K562 (cell line): ENCODE measurements around the gene SYF2. TPM values are rescaled to one million over a fixed set of nuclear protein-coding genes. Genes with fewer than 3 reads are reported as not detected.
"Not testable (repeated sequence)": the region's sequence is repeated elsewhere in the genome, so short reads cannot be mapped to it uniquely, and the experiment has no call there.

Experiments used
- ATAC-seq: fragments of 200-7000 bp; cut with Tn5 transposase; 3 replicates; pipeline ENCODE4 v1.9.1; 2020; ENCODE audit warnings: moderate library complexity
- BruUV-seq: library from RNA; stranded (reverse); fragments of 400-500 nt; replicated peaks from 2 replicates; lab custom pipeline; 2021; lab: Mats Ljungman, UMichigan
- CTCF ChIA-PET: fragments of 300-600 bp; formaldehyde crosslinking; extraction: SDS; loops from one replicate; lab custom pipeline; 2021; ENCODE audit warnings: low intra/inter-chr PET ratio; lab: Yijun Ruan, JAX
- POLR2A ChIA-PET: fragments of 300-600, 350-650 bp; sonication (Branson Sonifier 250); formaldehyde crosslinking; extraction: SDS; loops from one replicate; lab custom pipeline; 2021; ENCODE audit warnings: antibody characterized with exemption, inconsistent platforms; lab: Yijun Ruan, JAX
- DNase-seq, 4 experiments: peaks; one replicate each; pipeline versions ENCODE4 v3.0.0 to v3.0.0-alpha.2; 2011 to 2018; ENCODE audit warnings: low spot score in 3 of 4, mixed read lengths in 3 of 4; ENCODE audit errors: extremely low read depth in 1 of 4
- FAIRE-seq: peaks from 2 replicates; lab custom pipeline; 2011; peaks lifted over from hg19 to GRCh38; lab: Jason Lieb, UNC
- H2AFZ ChIP-seq: 2 replicates; pipeline ENCODE4 v1.6.0; 2011; ENCODE audit warnings: low read depth, low read length, control low read depth, inconsistent platforms
- H3K27ac ChIP-seq: fragments of 200-600 bp; 3 replicates; pipeline ENCODE4 v1.8.0; 2011; ENCODE audit warnings: low read depth, mild to moderate bottlenecking, control low read depth, inconsistent platforms, low read length, moderate library complexity, mixed read lengths; ENCODE audit errors: extremely low read depth
- H3K27me3 ChIP-seq, 2 experiments: fragments of 300-600 bp in 1 of 2; 2 replicates in 1 of 2; 3 replicates in 1 of 2; pipeline versions ENCODE4 v1.6.0 to v1.8.0; 2011; ENCODE audit warnings: inconsistent platforms in 2 of 2, low read length in 2 of 2, mild to moderate bottlenecking in 1 of 2, mixed read lengths in 1 of 2, moderate library complexity in 1 of 2; ENCODE audit not compliant: control insufficient read depth in 2 of 2, insufficient read depth in 2 of 2
- H3K36me3 ChIP-seq: fragments of 300-600 bp; 3 replicates; pipeline ENCODE4 v1.8.0; 2011; ENCODE audit warnings: mild to moderate bottlenecking, low read length, inconsistent platforms; ENCODE audit not compliant: control insufficient read depth, insufficient read depth
- H3K4me1 ChIP-seq, 2 experiments: fragments of 200-600 bp in 1 of 2; replicated peaks in 1 of 2; 2 replicates in 1 of 2; 3 replicates in 1 of 2; pipeline versions ENCODE4 v1.5.1 to v1.8.0; 2011; ENCODE audit warnings: inconsistent platforms in 2 of 2, low read length in 2 of 2, mild to moderate bottlenecking in 1 of 2, mixed read lengths in 1 of 2, moderate library complexity in 1 of 2; ENCODE audit not compliant: control insufficient read depth in 2 of 2, insufficient read depth in 2 of 2
- H3K4me2 ChIP-seq: 2 replicates; pipeline ENCODE4 v1.6.1; 2011; ENCODE audit warnings: low read length, control low read depth, inconsistent platforms, mixed read lengths; ENCODE audit not compliant: insufficient read depth
- H3K4me3 ChIP-seq: fragments of 200-600 bp; sonication (generic), shearing (Covaris generic); 2 replicates; pipeline ENCODE4 v1.5.1; 2016; ENCODE audit warnings: control low read depth, inconsistent platforms
- H3K79me2 ChIP-seq: fragments of 200-600 bp; 3 replicates; pipeline ENCODE4 v1.8.0; 2011; ENCODE audit warnings: low read length, inconsistent platforms; ENCODE audit not compliant: control insufficient read depth, insufficient read depth
- H3K9ac ChIP-seq, 2 experiments: 2 replicates each; pipeline versions ENCODE4 v1.6.0 to v1.6.1; 2011; ENCODE audit warnings: low read depth in 2 of 2, low read length in 2 of 2, control low read depth in 1 of 2, inconsistent platforms in 1 of 2, mild to moderate bottlenecking in 1 of 2, mixed read lengths in 1 of 2; ENCODE audit not compliant: insufficient read depth in 1 of 2
- H3K9me1 ChIP-seq: one replicate; pipeline ENCODE4 v1.6.0; 2011; ENCODE audit warnings: inconsistent platforms, mild to moderate bottlenecking, low read length, moderate library complexity; ENCODE audit not compliant: control insufficient read depth, insufficient read depth
- H3K9me3 ChIP-seq: replicated peaks from 2 replicates; pipeline ENCODE4 v1.5.1; 2011; ENCODE audit warnings: low read depth, low read length, inconsistent platforms; ENCODE audit not compliant: control insufficient read depth, insufficient read depth
- H4K20me1 ChIP-seq: replicated peaks from 2 replicates; pipeline ENCODE4 v1.6.1; 2011; ENCODE audit warnings: low read length, inconsistent platforms, mixed read lengths; ENCODE audit not compliant: control insufficient read depth, insufficient read depth
- BCOR ChIP-seq: fragments of 450-650 bp; IDR thresholded peaks from 2 replicates; pipeline ENCODE4 v1.6.1; 2016
- MGA ChIP-seq: fragments of 450-650 bp; IDR thresholded peaks from 2 replicates; pipeline ENCODE4 v1.6.1; 2016; ENCODE audit warnings: mild to moderate bottlenecking, moderate library complexity
- PHF8 ChIP-seq: fragments of 200-600 bp; sonication (generic); IDR thresholded peaks from 2 replicates; pipeline ENCODE4 v1.6.1; 2012; ENCODE audit warnings: mixed run types, mild to moderate bottlenecking, inconsistent platforms, low read length, moderate library complexity, borderline replicate concordance
- ZKSCAN1 ChIP-seq: fragments of 150-350 bp; IDR thresholded peaks from 2 replicates; pipeline ENCODE4 v1.6.1; 2016; ENCODE audit warnings: low read depth, low read length
- WGBS: fragments of 100-300 bp; shearing (Covaris generic); methylation state at CpG from one replicate; pipeline ENCODE4 v1.1.6; 2016; ENCODE audit warnings: low coverage, mixed read lengths; ENCODE audit not compliant: insufficient coverage; ENCODE audit errors: missing lambda C conversion rate; 5-methylcytosine and 5-hydroxymethylcytosine counted together
- in situ Hi-C: fragments of 300-500 bp; cut with MboI; formaldehyde crosslinking; loops from 4 replicates; pipeline ENCODE4 v1.15.0; 2018; ENCODE audit warnings: inconsistent platforms, mixed read lengths
- intact Hi-C: fragments of 100-400 bp; cut with micrococcal nuclease; formaldehyde crosslinking; loops from 2 replicates; pipeline ENCODE4 v1.14.2; 2022
- polyA plus RNA-seq, 8 experiments: library from polyadenylated mRNA; depleted of rRNA in 4 of 8; stranded (reverse) in 5 of 8; unstranded in 3 of 8; fragments of >200 nt; fragmentation: Nextera tagmentation in 2 of 8; fragmentation: Illumina TruSeq in 1 of 8; extraction: Ambion mirVana in 2 of 8; extraction: Trizol in 1 of 8; gene quantifications; 2 replicates each; pipeline versions ENCODE4 v1.2.1 to v1.2.3, GENCODE V29; 2011 to 2014; ENCODE audit warnings: inconsistent platforms in 1 of 8, missing spikeins in 1 of 8
- total RNA-seq, 7 experiments: library from RNA; depleted of rRNA in 6 of 7; stranded (reverse); fragments of >200 nt in 6 of 7; fragmentation: Illumina TruSeq in 2 of 7; extraction: Trizol in 2 of 7; gene quantifications; 2 replicates each; pipeline versions ENCODE4 v1.2.1 to v1.2.3, GENCODE V29; 2011 to 2021; ENCODE audit warnings: low replicate concordance in 1 of 7
- TF ChIP-seq, protein P1 (sequence below): fragments of 450-650 bp; IDR thresholded peaks from 2 replicates; pipeline ENCODE4 v1.6.1; 2017; ENCODE audit warnings: antibody characterized with exemption, mild to moderate bottlenecking

The SYF2 gene
- total and polyA plus RNA-seq, 9 of the 15 experiments (the other 6 are each of a cell fraction or from before 2014, with no cell fraction given) = 20.9 to 69.0 (median 43.2) TPM

DNA sequence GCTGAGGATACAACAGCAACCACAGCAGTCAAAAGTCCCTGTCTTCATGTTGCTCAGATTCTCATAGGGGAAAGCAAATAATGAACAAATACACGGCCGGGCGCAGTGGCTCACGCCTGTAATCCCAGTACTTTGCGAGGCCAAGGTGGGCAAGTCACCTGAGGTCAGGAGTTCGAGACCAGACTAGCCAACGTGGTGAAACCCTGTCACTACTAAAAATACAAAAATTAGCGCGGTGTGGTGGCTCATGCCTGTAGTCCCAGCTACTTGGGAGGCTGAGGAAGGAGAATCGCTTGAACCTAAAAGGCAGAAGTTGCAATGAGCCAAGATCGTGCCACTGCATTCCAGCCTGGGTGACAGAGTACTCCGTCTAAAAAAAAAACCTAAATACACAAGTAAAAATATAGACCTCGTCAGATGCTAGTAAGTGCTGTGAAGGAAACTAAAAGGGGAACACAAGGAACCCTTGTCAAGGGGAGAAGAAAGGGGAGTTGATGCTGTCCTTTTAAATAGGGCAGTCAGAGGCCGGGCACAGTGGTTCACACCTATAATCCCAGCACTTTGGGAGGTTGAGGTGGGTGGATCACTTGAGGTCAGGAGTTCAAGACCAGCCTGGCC, 36.0 kb upstream of the SYF2 start:
- 54% methylated on average over 11 of the region's 14 CpGs for WGBS
- POLR2A ChIA-PET = interaction anchor here (0.6 kb wide), 2 partner anchors 21 to 162 kb away, joined by 3 to 5 read pairs; partner anchors contain the start of genes MACO1 and RSRP1
- not testable (repeated sequence) for H3K4me1 ChIP-seq

More for the DNA sequence above, 36.0 kb upstream of the SYF2 start:
- H3K4me2 ChIP-seq = peak overlapping the region; percentile 68
- H4K20me1 ChIP-seq, CTCF ChIA-PET, intact Hi-C loops, H3K9me3 ChIP-seq, H3K9me1 ChIP-seq, H3K27me3 ChIP-seq, ATAC-seq, DNase-seq, H3K36me3 ChIP-seq, in situ Hi-C loops, BruUV-seq, FAIRE-seq: not testable (repeated sequence)
- peaks cover 13% of the 10 kb centered on the region for H3K79me2 ChIP-seq
- peak overlapping the region; percentile 80 for H2AFZ ChIP-seq
- peak overlapping the region; percentile 41; the same call in 1 of the 2 replicates for H3K4me3 ChIP-seq
- H3K27ac ChIP-seq = peak overlapping the region; percentile 80
- peak overlapping the region in 1 of 2 experiments; percentile 53; a peak in 1 of 4 replicates for H3K9ac ChIP-seq
- TF ChIP-seq ZKSCAN1 = 0 out of 2 replicates have a peak, but pooled peaks have one; percentile 27
- TF ChIP-seq BCOR = 0 out of 2 replicates have a peak, but pooled peaks have one; percentile 8
- TF ChIP-seq, protein P1, sequence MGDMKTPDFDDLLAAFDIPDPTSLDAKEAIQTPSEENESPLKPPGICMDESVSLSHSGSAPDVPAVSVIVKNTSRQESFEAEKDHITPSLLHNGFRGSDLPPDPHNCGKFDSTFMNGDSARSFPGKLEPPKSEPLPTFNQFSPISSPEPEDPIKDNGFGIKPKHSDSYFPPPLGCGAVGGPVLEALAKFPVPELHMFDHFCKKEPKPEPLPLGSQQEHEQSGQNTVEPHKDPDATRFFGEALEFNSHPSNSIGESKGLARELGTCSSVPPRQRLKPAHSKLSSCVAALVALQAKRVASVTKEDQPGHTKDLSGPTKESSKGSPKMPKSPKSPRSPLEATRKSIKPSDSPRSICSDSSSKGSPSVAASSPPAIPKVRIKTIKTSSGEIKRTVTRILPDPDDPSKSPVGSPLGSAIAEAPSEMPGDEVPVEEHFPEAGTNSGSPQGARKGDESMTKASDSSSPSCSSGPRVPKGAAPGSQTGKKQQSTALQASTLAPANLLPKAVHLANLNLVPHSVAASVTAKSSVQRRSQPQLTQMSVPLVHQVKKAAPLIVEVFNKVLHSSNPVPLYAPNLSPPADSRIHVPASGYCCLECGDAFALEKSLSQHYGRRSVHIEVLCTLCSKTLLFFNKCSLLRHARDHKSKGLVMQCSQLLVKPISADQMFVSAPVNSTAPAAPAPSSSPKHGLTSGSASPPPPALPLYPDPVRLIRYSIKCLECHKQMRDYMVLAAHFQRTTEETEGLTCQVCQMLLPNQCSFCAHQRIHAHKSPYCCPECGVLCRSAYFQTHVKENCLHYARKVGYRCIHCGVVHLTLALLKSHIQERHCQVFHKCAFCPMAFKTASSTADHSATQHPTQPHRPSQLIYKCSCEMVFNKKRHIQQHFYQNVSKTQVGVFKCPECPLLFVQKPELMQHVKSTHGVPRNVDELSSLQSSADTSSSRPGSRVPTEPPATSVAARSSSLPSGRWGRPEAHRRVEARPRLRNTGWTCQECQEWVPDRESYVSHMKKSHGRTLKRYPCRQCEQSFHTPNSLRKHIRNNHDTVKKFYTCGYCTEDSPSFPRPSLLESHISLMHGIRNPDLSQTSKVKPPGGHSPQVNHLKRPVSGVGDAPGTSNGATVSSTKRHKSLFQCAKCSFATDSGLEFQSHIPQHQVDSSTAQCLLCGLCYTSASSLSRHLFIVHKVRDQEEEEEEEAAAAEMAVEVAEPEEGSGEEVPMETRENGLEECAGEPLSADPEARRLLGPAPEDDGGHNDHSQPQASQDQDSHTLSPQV = peak; percentile 46; the same call in 1 of the 2 replicates
- 0 out of 2 replicates have a peak, but pooled peaks have one; percentile 26 for TF ChIP-seq PHF8
- TF ChIP-seq MGA = 0 out of 2 replicates have a peak, but pooled peaks have one; percentile 19
